Measurements from ENCODE around the gene AADACL3.

DNA sequence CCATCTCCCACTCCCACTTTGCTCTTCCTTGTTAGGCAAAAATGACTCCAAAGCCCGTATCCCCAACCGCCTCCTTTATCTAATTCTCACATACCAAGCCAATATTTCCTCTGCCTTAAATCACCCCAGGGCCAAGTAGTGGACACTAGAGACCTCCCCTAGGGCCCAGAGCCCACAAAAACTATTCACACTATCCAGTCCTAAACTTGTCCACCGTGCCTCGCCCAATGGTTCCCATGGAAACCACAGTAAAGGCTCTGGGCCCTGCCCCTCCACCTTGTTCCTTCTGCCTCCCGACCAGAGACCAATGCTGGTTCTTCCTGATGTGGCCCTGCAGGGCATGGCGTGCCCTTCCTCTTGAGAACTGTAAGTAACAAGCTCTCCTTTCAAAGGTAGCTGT lies 41.9 kb downstream of the AADACL3 start:
- TF ChIP-seq POLR2A (IDR thresholded peaks at IDR 0.05; ENCODE audit: low read length) = no peak
- TF ChIP-seq GATA1 (IDR thresholded peaks at IDR 0.05; ENCODE audit: low read depth, low read length) = no peak
